HUES6 (cell line): ENCODE measurements around the gene HSPA1L.
"Not testable (repeated sequence)": the region's sequence is repeated elsewhere in the genome, so short reads cannot be mapped to it uniquely, and the experiment has no call there.

ENCODE experiments used
- H3K27ac ChIP-seq: 2 replicates; pipeline ENCODE4 v1.7.0; 2013; ENCODE audit warnings: low read depth, mild to moderate bottlenecking, low read length, inconsistent platforms
- H3K27me3 ChIP-seq: 2 replicates; pipeline ENCODE4 v1.6.1; 2013; ENCODE audit warnings: low read length; ENCODE audit not compliant: control insufficient read depth, insufficient read depth
- H3K36me3 ChIP-seq: 2 replicates; pipeline ENCODE4 v1.6.1; 2013; ENCODE audit warnings: low read length; ENCODE audit not compliant: control insufficient read depth, insufficient read depth
- H3K4me1 ChIP-seq: 2 replicates; pipeline ENCODE4 v1.6.1; 2013; ENCODE audit warnings: low read length; ENCODE audit not compliant: control insufficient read depth, insufficient read depth
- H3K4me3 ChIP-seq: 2 replicates; pipeline ENCODE4 v1.5.1; 2013; ENCODE audit warnings: low read depth, low read length
- H3K9ac ChIP-seq: one replicate; pipeline ENCODE4 v1.6.1; 2013; ENCODE audit warnings: mild to moderate bottlenecking, low read length
- H3K9me3 ChIP-seq: 2 replicates; pipeline ENCODE4 v1.6.1; 2013; ENCODE audit warnings: low read depth, low read length; ENCODE audit not compliant: control insufficient read depth, insufficient read depth

Gene HSPA1L

DNA sequence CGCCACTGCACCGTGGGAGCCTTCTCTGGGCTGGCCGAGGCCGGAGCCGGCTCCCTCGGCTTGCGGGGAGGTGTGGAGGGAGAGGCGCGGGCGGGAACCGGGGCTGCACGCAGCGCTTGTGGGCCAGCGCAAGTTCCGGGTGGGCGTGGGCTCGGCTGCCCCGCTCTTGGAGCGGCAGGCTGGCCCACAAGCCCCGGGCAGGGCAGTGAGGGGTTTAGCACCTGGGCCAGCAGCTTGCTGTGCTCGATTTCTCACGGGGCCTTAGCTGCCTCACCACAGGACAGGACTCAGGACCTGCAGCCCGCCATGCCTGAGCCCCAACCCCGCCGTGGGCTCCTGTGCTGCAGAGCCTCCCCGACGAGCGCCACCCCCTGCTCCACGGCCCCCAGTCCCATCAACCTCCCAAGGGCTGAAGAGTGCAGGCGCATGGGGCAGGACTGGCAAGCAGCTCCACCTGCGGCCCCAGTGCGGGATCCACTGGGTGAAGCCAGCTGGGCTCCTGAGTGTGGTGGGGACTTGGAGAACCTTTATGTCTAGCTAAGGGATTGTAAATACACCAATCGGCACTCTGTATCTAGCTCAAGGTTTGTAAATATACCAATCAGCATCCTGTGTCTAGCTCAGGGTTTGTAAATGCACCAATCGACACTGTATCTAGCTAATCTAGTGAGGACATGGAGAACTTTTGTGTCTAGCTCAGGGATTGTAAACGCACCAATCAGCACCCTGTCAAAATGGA, 37.1 kb upstream of the HSPA1L start:
- H3K27ac ChIP-seq, H3K4me1 ChIP-seq, H3K27me3 ChIP-seq, H3K4me3 ChIP-seq, H3K36me3 ChIP-seq, H3K9ac ChIP-seq: not testable (repeated sequence)
- H3K9me3 ChIP-seq = peaks cover 11% of the 10 kb centered on the region

- no peaks in the 10 kb centered on the region; the same call in 1 of the 2 replicates for H3K36me3 ChIP-seq
- H3K9me3 ChIP-seq = peaks cover 11% of the 10 kb centered on the region
- H3K4me3 ChIP-seq = no peak overlapping the region
- no peak overlapping the region for H3K27ac ChIP-seq
- no peak overlapping the region for H3K9ac ChIP-seq
- H3K4me1 ChIP-seq = no peaks in the 10 kb centered on the region
- H3K27me3 ChIP-seq = no peaks in the 10 kb centered on the region
Measured at GRCh38 chr6:31851485-31851832, 36.4 kb upstream of the HSPA1L start.

- Histone ChIP-seq H3K4me3 (no peak overlapping the region), H3K36me3 (no peaks in the 10 kb centered on the region; the same call in 1 of the 2 replicates), H3K27me3 (no peaks in the 10 kb centered on the region), H3K27ac (no peak overlapping the region), H3K9ac (no peak overlapping the region), H3K4me1 (no peaks in the 10 kb centered on the region), H3K9me3 (peaks cover 11% of the 10 kb centered on the region)
Measured at GRCh38 chr6:31850765-31851484, 35.8 kb upstream of the HSPA1L start.

DNA sequence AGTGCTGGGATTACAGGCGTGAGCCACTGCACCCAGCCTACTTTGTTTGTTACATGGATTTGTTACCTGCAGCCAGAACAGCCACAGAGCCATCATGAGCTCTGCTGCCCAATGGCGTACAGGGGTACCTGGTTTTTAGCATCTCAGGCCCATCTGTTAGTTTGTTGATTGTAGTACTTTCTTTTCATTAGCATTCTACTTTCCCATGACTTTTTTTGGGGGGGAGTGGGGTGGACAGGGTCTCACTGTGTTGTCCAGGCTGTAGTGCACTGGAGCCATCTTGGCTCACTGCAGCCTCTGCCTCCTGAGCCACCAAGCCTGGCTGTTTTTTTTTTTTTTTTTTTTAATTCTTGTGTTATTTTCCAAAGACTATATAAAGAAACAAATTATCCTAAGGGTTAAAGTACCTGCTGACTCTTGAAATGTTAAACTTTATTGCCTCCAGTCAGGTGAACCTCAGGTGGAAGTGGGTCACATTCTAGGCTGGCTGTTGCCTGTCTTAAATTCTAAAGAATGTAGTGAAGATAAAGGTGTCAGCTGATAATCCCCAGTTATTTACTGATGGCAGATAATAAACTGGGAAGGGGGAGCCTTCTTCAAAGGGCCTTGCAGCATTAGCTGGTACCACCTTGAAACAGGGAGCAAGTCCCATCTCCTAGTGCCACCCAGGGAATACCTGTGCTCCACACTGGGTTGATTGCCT, 32.3 kb upstream of the HSPA1L start:
- no peaks in the 10 kb centered on the region for H3K4me1 ChIP-seq
- no peak overlapping the region for H3K9ac ChIP-seq
- no peak overlapping the region for H3K4me3 ChIP-seq
- no peaks in the 10 kb centered on the region for H3K36me3 ChIP-seq
- no peaks in the 10 kb centered on the region for H3K9me3 ChIP-seq
- H3K27ac ChIP-seq = no peak overlapping the region
- no peaks in the 10 kb centered on the region for H3K27me3 ChIP-seq

GRCh38 chr6:31844507-31844906, 29.4 kb upstream of the HSPA1L start:
- Histone ChIP-seq H3K9me3 (no peaks in the 10 kb centered on the region), H3K27ac (no peak overlapping the region), H3K9ac (no peak overlapping the region), H3K4me1 (no peaks in the 10 kb centered on the region), H3K36me3 (peaks cover 17% of the 10 kb centered on the region), H3K4me3 (no peak overlapping the region), H3K27me3 (no peaks in the 10 kb centered on the region)

DNA sequence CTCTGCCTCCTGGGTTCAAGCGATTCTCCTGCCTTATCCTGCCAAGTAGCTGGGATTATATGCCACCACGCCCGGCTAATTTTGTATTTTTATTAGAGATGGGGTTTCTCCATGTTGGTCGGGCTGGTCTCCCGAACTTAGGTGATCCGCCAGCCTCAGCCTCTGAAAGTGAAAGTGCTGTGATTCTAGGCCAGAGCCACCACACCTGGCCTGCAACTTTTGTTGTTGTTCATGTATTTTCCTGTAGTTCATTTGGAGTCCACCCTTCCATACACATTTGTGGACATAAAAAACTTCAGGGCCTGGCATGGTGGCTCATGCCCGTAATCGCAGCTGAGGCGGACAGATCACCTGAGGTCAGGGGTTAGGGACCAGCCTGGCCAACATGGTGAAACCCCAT, 27.0 kb upstream of the HSPA1L start:
- Histone ChIP-seq H3K9me3 (no peaks in the 10 kb centered on the region), H3K4me3 (no peak overlapping the region), H3K27me3 (no peaks in the 10 kb centered on the region), H3K36me3 (peaks cover 41% of the 10 kb centered on the region), H3K4me1 (peaks cover 6% of the 10 kb centered on the region), H3K27ac (no peak overlapping the region), H3K9ac (no peak overlapping the region)

GRCh38 chr6:31839779-31840126, 24.7 kb upstream of the HSPA1L start:
- not testable (repeated sequence) for H3K27me3 ChIP-seq, H3K9ac ChIP-seq, H3K9me3 ChIP-seq, H3K27ac ChIP-seq, H3K4me3 ChIP-seq
- Histone ChIP-seq H3K4me1 (peaks cover 12% of the 10 kb centered on the region), H3K36me3 (peaks cover 63% of the 10 kb centered on the region)

DNA sequence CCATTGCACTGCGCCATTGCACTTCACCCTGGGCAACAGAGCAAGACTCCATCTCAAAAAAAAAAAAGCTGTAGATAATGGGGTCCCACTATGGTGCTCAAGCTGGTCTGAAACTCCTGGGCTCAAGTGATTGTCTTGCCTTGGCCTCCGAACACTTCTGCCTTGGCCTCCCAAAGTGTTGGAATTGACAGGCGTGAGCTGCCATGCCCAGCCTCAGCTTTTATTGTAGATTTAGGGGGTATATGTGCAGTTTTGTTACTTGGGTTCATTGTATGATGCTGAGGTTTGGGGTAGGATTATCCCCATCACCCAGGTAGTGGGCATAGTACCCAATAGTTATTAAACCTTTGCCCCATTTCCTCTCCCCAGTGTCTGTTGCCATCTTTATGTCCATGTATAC, 23.9 kb upstream of the HSPA1L start:
- Histone ChIP-seq H3K4me1 (peaks cover 12% of the 10 kb centered on the region), H3K27ac (no peak overlapping the region), H3K27me3 (no peaks in the 10 kb centered on the region), H3K36me3 (peaks cover 63% of the 10 kb centered on the region), H3K9me3 (no peaks in the 10 kb centered on the region), H3K4me3 (peak overlapping the region; percentile 15; the same call in 1 of the 2 replicates), H3K9ac (no peak overlapping the region)

- H3K9ac ChIP-seq, H3K27ac ChIP-seq: not testable (repeated sequence)
- H3K4me3 ChIP-seq = peak overlapping the region; percentile 99
Measured at GRCh38 chr6:31838114-31838553, 23.1 kb upstream of the HSPA1L start.

DNA sequence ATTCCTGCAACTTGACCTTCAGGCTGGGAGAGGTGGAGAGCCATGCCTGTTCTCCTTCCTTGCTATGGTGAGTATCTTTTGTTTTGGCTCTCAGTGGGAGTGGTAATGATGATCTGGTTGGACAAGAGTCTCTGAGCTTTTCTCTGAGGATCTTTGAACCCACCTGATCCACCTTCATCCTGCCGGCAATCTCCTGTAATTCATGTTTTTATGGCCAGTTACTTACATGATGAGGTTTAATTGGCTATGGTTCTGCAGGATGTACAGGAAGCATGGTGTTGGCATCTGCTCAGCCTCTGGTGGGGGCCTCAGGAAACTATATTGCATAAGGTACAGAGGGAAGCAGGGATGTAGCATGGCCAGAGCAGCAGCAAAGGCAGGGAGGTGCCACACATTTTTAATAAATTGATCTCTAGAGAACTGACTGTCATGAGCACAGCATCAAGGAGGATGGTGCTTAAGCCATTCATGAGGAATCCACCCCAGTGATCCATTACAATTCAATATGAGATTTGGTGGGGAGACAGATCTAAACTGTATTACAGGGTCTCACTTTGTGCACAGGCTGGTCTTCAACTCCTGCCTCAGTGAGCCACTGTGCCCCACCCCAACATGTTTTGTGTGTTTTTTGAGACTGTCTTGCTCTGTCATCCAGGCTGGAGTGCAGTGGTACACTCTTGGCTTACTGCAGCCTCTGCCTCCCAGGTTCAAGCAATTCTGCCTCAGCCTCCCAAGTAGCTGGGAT, 22.5 kb upstream of the HSPA1L start:
- H3K36me3 ChIP-seq = peaks cover 63% of the 10 kb centered on the region
- H3K4me1 ChIP-seq = peaks cover 12% of the 10 kb centered on the region
- no peaks in the 10 kb centered on the region for H3K27me3 ChIP-seq
- no peak overlapping the region for H3K27ac ChIP-seq
- peak overlapping the region; percentile 99 for H3K4me3 ChIP-seq
- H3K9ac ChIP-seq = peak overlapping the region; percentile 100
- no peaks in the 10 kb centered on the region for H3K9me3 ChIP-seq

More at GRCh38 chr6:31838114-31838553, 23.1 kb upstream of the HSPA1L start:
- H3K36me3 ChIP-seq = peaks cover 63% of the 10 kb centered on the region
- H3K27me3 ChIP-seq, H3K9me3 ChIP-seq: not testable (repeated sequence)
- H3K4me1 ChIP-seq = peaks cover 12% of the 10 kb centered on the region
